Measurements from ENCODE around the gene UBE2I. TPM values are rescaled to one million over a fixed set of nuclear protein-coding genes. Genes with fewer than 3 reads are reported as not detected.
"Not testable (repeated sequence)": the region's sequence is repeated elsewhere in the genome, so short reads cannot be mapped to it uniquely, and the experiment has no call there.

Gene UBE2I
- total RNA-seq, 1 experiment from 2014 or later: 121 TPM

- DNase-seq (ENCODE audit: low read depth): no peak
These were observed 3.5 kb downstream of the UBE2I start for GRCh38 chr16:1312903-1313302.

GRCh38 chr16:1313721-1314369, 4.4 kb downstream of the UBE2I start:
- no peak for DNase-seq (ENCODE audit: low read depth)

GRCh38 chr16:1314399-1315068, 5.1 kb downstream of the UBE2I start:
- DNase-seq (ENCODE audit: low read depth): no peak

- no peak for DNase-seq (ENCODE audit: low read depth)
These were observed 5.9 kb downstream of the UBE2I start for GRCh38 chr16:1315081-1316032.

GRCh38 chr16:1316033-1316405, 6.6 kb downstream of the UBE2I start:
- no peak for DNase-seq (ENCODE audit: low read depth)

GRCh38 chr16:1317479-1318267, 8.2 kb downstream of the UBE2I start:
- no peak for DNase-seq (ENCODE audit: low read depth)

- no peak for DNase-seq (ENCODE audit: low read depth)
These were observed 8.8 kb downstream of the UBE2I start for GRCh38 chr16:1318268-1318545.

GRCh38 chr16:1319041-1319440, 9.6 kb downstream of the UBE2I start:
- no peak for DNase-seq (ENCODE audit: low read depth)

- DNase-seq (ENCODE audit: low read depth): no peak
These were observed 10.7 kb downstream of the UBE2I start for GRCh38 chr16:1320097-1320496.

GRCh38 chr16:1320658-1321240, 11.3 kb downstream of the UBE2I start:
- no peak for DNase-seq (ENCODE audit: low read depth)

GRCh38 chr16:1322407-1322806, 13.0 kb downstream of the UBE2I start:
- no peak for DNase-seq (ENCODE audit: low read depth)

GRCh38 chr16:1323296-1324239, 14.1 kb downstream of the UBE2I start:
- DNase-seq (ENCODE audit: low read depth): no peak

GRCh38 chr16:1324286-1324826, 14.9 kb downstream of the UBE2I start:
- DNase-seq (ENCODE audit: low read depth): no peak

- DNase-seq (ENCODE audit: low read depth): no peak
These were observed 15.8 kb downstream of the UBE2I start for GRCh38 chr16:1325261-1325660.

GRCh38 chr16:1325673-1326371, 16.4 kb downstream of the UBE2I start:
- DNase-seq (ENCODE audit: low read depth): no peak

GRCh38 chr16:1326391-1326790, 17.0 kb downstream of the UBE2I start:
- no peak for DNase-seq (ENCODE audit: low read depth)

- no peak for DNase-seq (ENCODE audit: low read depth)
These were observed 17.6 kb downstream of the UBE2I start for GRCh38 chr16:1326946-1327618.

- no peak for DNase-seq (ENCODE audit: low read depth)
These were observed 18.1 kb downstream of the UBE2I start for GRCh38 chr16:1327619-1327947.

- DNase-seq (ENCODE audit: low read depth): not testable (repeated sequence)
These were observed 18.7 kb downstream of the UBE2I start for GRCh38 chr16:1328136-1328535.
